T-helper 17 cell (primary cell): ENCODE data around the gene DOCK3. TPM values are rescaled to one million over a fixed set of nuclear protein-coding genes. Genes with fewer than 3 reads are reported as not detected.
A peak's percentile ranks its signal among the peaks of the same experiment; 100 is the strongest.

Source experiments
- ATAC-seq: fragments of 150-1000 bp; cut with Tn5 transposase; 2 replicates; pipeline ENCODE4 v1.10.0; 2021; ENCODE audit warnings: mild to moderate bottlenecking, moderate library complexity
- DNase-seq, 3 donors: peaks; one replicate each; pipeline versions ENCODE4 v3.0.0 to v3.0.0-alpha.2; 2020 to 2021
- H3K9me3 ChIP-seq: one replicate; pipeline ENCODE4 v1.7.0; 2013; ENCODE audit warnings: low read length, mild to moderate bottlenecking; ENCODE audit not compliant: control insufficient read depth, poor library complexity, severe bottlenecking
- H3K27ac Mint-ChIP-seq: one replicate; pipeline ENCODE4 v1.8.0; 2022; ENCODE audit warnings: mild to moderate bottlenecking, moderate library complexity, mixed read lengths
- H3K27me3 Mint-ChIP-seq: one replicate; pipeline ENCODE4 v1.8.0; 2022; ENCODE audit warnings: mixed read lengths
- H3K36me3 Mint-ChIP-seq: one replicate; pipeline ENCODE4 v1.8.0; 2022; ENCODE audit warnings: low read depth, mixed read lengths
- H3K4me1 Mint-ChIP-seq: one replicate; pipeline ENCODE4 v1.8.0; 2022; ENCODE audit warnings: mild to moderate bottlenecking, mixed read lengths
- H3K4me3 Mint-ChIP-seq: one replicate; pipeline ENCODE4 v1.8.0; 2022; ENCODE audit warnings: mild to moderate bottlenecking, moderate library complexity, mixed read lengths
- total RNA-seq, 4 donors: library from RNA in 2 of 4; stranded (reverse) in 2 of 4; gene quantifications; one replicate each; pipeline ENCODE4 v1.2.3 and lab custom pipeline; 2022 to 2026

DOCK3 gene
- total RNA-seq, 2 donors from 2014 or later: 1.9 to 3.2 TPM

- peak overlapping the region; percentile 85 for H3K27ac Mint-ChIP-seq
- peak overlapping the region; percentile 87 for H3K4me3 Mint-ChIP-seq
- DNase-seq: no peak
- no peaks in the 10 kb centered on the region for H3K9me3 ChIP-seq
- H3K4me1 Mint-ChIP-seq: peaks cover 39% of the 10 kb centered on the region
- ATAC-seq: no peak
- no peaks in the 10 kb centered on the region for H3K27me3 Mint-ChIP-seq
- H3K36me3 Mint-ChIP-seq: peaks cover 8% of the 10 kb centered on the region
These were observed 717.8 kb downstream of the DOCK3 start for GRCh38 chr3:51392355-51393133.

- Mint-ChIP-seq H3K27ac (peak overlapping the region; percentile 85), H3K4me3 (peak overlapping the region; percentile 75), H3K27me3 (no peaks in the 10 kb centered on the region), H3K36me3 (peaks cover 4% of the 10 kb centered on the region), H3K4me1 (peaks cover 34% of the 10 kb centered on the region)
- DNase-seq: no peak
- H3K9me3 ChIP-seq: no peaks in the 10 kb centered on the region
- ATAC-seq: no peak
These were observed 718.4 kb downstream of the DOCK3 start for GRCh38 chr3:51393134-51393495.

- peak overlapping the region; percentile 75 for H3K4me3 Mint-ChIP-seq
- H3K27ac Mint-ChIP-seq: peak overlapping the region; percentile 85
- peaks cover 34% of the 10 kb centered on the region for H3K4me1 Mint-ChIP-seq
- no peak for DNase-seq
- no peaks in the 10 kb centered on the region for H3K9me3 ChIP-seq
- no peaks in the 10 kb centered on the region for H3K27me3 Mint-ChIP-seq
- H3K36me3 Mint-ChIP-seq: peaks cover 4% of the 10 kb centered on the region
- ATAC-seq: no peak
These were observed 718.8 kb downstream of the DOCK3 start for GRCh38 chr3:51393564-51393963.

GRCh38 chr3:51394541-51394940 lies 719.8 kb downstream of the DOCK3 start:
- H3K27ac Mint-ChIP-seq: peak overlapping the region; percentile 85
- peaks cover 4% of the 10 kb centered on the region for H3K36me3 Mint-ChIP-seq
- H3K4me3 Mint-ChIP-seq: peak overlapping the region; percentile 31
- DNase-seq: no peak
- H3K9me3 ChIP-seq: no peaks in the 10 kb centered on the region
- ATAC-seq: no peak
- no peaks in the 10 kb centered on the region for H3K27me3 Mint-ChIP-seq
- H3K4me1 Mint-ChIP-seq: peaks cover 31% of the 10 kb centered on the region

- ATAC-seq (no peak), DNase-seq (no peak)
- Mint-ChIP-seq H3K27me3 (no peaks in the 10 kb centered on the region), H3K27ac (peak overlapping the region; percentile 85), H3K4me3 (no peak overlapping the region), H3K4me1 (peaks cover 31% of the 10 kb centered on the region), H3K36me3 (peaks cover 6% of the 10 kb centered on the region)
- H3K9me3 ChIP-seq: no peaks in the 10 kb centered on the region
These were observed 720.9 kb downstream of the DOCK3 start for GRCh38 chr3:51395493-51396213.

- Mint-ChIP-seq H3K4me3 (no peak overlapping the region), H3K4me1 (peaks cover 31% of the 10 kb centered on the region), H3K36me3 (peaks cover 6% of the 10 kb centered on the region), H3K27me3 (no peaks in the 10 kb centered on the region), H3K27ac (peak overlapping the region; percentile 79)
- ATAC-seq: no peak
- DNase-seq: no peak
- H3K9me3 ChIP-seq: no peaks in the 10 kb centered on the region
These were observed 721.7 kb downstream of the DOCK3 start for GRCh38 chr3:51396401-51396800.

GRCh38 chr3:51397392-51397791 lies 722.7 kb downstream of the DOCK3 start:
- Mint-ChIP-seq H3K4me1 (peaks cover 31% of the 10 kb centered on the region), H3K27me3 (no peaks in the 10 kb centered on the region), H3K4me3 (no peak overlapping the region), H3K27ac (peak overlapping the region; percentile 79), H3K36me3 (peaks cover 8% of the 10 kb centered on the region)
- ATAC-seq (no peak), DNase-seq (no peak)
- H3K9me3 ChIP-seq: no peaks in the 10 kb centered on the region

GRCh38 chr3:51398595-51399310 lies 724.0 kb downstream of the DOCK3 start:
- peaks cover 12% of the 10 kb centered on the region for H3K36me3 Mint-ChIP-seq
- H3K4me1 Mint-ChIP-seq: peaks cover 33% of the 10 kb centered on the region
- no peak overlapping the region for H3K27ac Mint-ChIP-seq
- ATAC-seq (no peak), DNase-seq (no peak)
- no peaks in the 10 kb centered on the region for H3K9me3 ChIP-seq
- no peak overlapping the region for H3K4me3 Mint-ChIP-seq
- no peaks in the 10 kb centered on the region for H3K27me3 Mint-ChIP-seq

- Mint-ChIP-seq H3K4me3 (no peak overlapping the region), H3K36me3 (peaks cover 8% of the 10 kb centered on the region), H3K27me3 (no peaks in the 10 kb centered on the region), H3K27ac (peak overlapping the region; percentile 49), H3K4me1 (peaks cover 22% of the 10 kb centered on the region)
- ATAC-seq (no peak), DNase-seq (no peak)
- H3K9me3 ChIP-seq: no peaks in the 10 kb centered on the region
These were observed 725.4 kb downstream of the DOCK3 start for GRCh38 chr3:51400166-51400565.

- Mint-ChIP-seq H3K4me3 (no peak overlapping the region), H3K27me3 (no peaks in the 10 kb centered on the region), H3K36me3 (peaks cover 10% of the 10 kb centered on the region), H3K27ac (peak overlapping the region; percentile 19), H3K4me1 (peaks cover 13% of the 10 kb centered on the region)
- ATAC-seq: no peak
- DNase-seq: no peak
- H3K9me3 ChIP-seq: no peaks in the 10 kb centered on the region
These were observed 727.0 kb downstream of the DOCK3 start for GRCh38 chr3:51401735-51402134.

GRCh38 chr3:51403675-51404074 lies 728.9 kb downstream of the DOCK3 start:
- ATAC-seq (no peak), DNase-seq (no peak)
- Mint-ChIP-seq H3K36me3 (peaks cover 10% of the 10 kb centered on the region), H3K4me1 (peaks cover 12% of the 10 kb centered on the region), H3K27me3 (no peaks in the 10 kb centered on the region), H3K4me3 (no peak overlapping the region), H3K27ac (peak overlapping the region; percentile 76)
- H3K9me3 ChIP-seq: no peaks in the 10 kb centered on the region

- Mint-ChIP-seq H3K36me3 (peaks cover 7% of the 10 kb centered on the region), H3K4me1 (peaks cover 15% of the 10 kb centered on the region), H3K27ac (peak overlapping the region; percentile 43), H3K4me3 (no peak overlapping the region), H3K27me3 (no peaks in the 10 kb centered on the region)
- DNase-seq (no peak), ATAC-seq (no peak)
- H3K9me3 ChIP-seq: no peaks in the 10 kb centered on the region
These were observed 733.3 kb downstream of the DOCK3 start for GRCh38 chr3:51408021-51408420.

GRCh38 chr3:51408813-51409212 lies 734.1 kb downstream of the DOCK3 start:
- no peaks in the 10 kb centered on the region for H3K9me3 ChIP-seq
- Mint-ChIP-seq H3K4me3 (no peak overlapping the region), H3K4me1 (peaks cover 9% of the 10 kb centered on the region), H3K27ac (peak overlapping the region; percentile 43), H3K27me3 (no peaks in the 10 kb centered on the region), H3K36me3 (peaks cover 6% of the 10 kb centered on the region)
- ATAC-seq (no peak), DNase-seq (no peak)
